Activated CD4-positive, alpha-beta T cell treated with anti-CD3 and anti-CD28 coated beads, Interleukin-2, amount 10 ng/mL, durations not matched to agents 7 days and 5 days (primary cell): ENCODE measurements around the gene ATP6V1F. TPM values are rescaled to one million over a fixed set of nuclear protein-coding genes. Genes with fewer than 3 reads are reported as not detected.

Source experiments
- CTCF ChIA-PET: fragments of 350-600 bp; sonication (Branson Sonifier 250); formaldehyde crosslinking; loops from one replicate; lab custom pipeline; 2021; ENCODE audit warnings: antibody characterized with exemption; lab: Charles Lee
- POLR2A ChIA-PET: fragments of 350-600 bp; sonication (Branson Sonifier 250); formaldehyde crosslinking; loops from one replicate; lab custom pipeline; 2021; ENCODE audit warnings: antibody characterized with exemption; lab: Charles Lee
- DNase-seq: peaks from one replicate; pipeline ENCODE4 v3.0.0-alpha.2; 2020
- H3K27ac Mint-ChIP-seq: one replicate; pipeline ENCODE4 v1.8.0; 2021; ENCODE audit warnings: mild to moderate bottlenecking, moderate library complexity, mixed read lengths
- H3K27me3 Mint-ChIP-seq: one replicate; pipeline ENCODE4 v1.8.0; 2021; ENCODE audit warnings: mixed read lengths
- H3K36me3 Mint-ChIP-seq: one replicate; pipeline ENCODE4 v1.8.0; 2021; ENCODE audit warnings: low read depth, mixed read lengths
- H3K4me1 Mint-ChIP-seq: one replicate; pipeline ENCODE4 v1.8.0; 2021; ENCODE audit warnings: mixed read lengths
- H3K4me3 Mint-ChIP-seq: one replicate; pipeline ENCODE4 v1.8.0; 2021; ENCODE audit warnings: mild to moderate bottlenecking, moderate library complexity, mixed read lengths
- H3K9me3 Mint-ChIP-seq: one replicate; pipeline ENCODE4 v1.8.0; 2021; ENCODE audit warnings: mixed read lengths
- total RNA-seq, 2 experiments: library from RNA; stranded (reverse); gene quantifications; one replicate each; pipeline ENCODE4 v1.2.3, GENCODE V29; 2021

The ATP6V1F gene
- total RNA-seq, 2 experiments from 2014 or later, result 123 to 143 TPM

GRCh38 chr7:128878226-128879105 lies 15.8 kb downstream of the ATP6V1F start:
- POLR2A ChIA-PET, result no interaction called here
- no peaks in the 10 kb centered on the region for H3K9me3 Mint-ChIP-seq
- peak overlapping the region; percentile 75 for H3K27ac Mint-ChIP-seq
- no peaks in the 10 kb centered on the region for H3K27me3 Mint-ChIP-seq
- no peaks in the 10 kb centered on the region for H3K36me3 Mint-ChIP-seq
- DNase-seq, result no peak
- H3K4me3 Mint-ChIP-seq, result no peak overlapping the region
- CTCF ChIA-PET, result interaction anchor here (0.7 to 1.7 kb wide), 3 partner anchors 15 to 512 kb away, joined by 3 to 6 read pairs (median 5); partner anchors contain the start of gene ATP6V1F
- peaks cover 13% of the 10 kb centered on the region for H3K4me1 Mint-ChIP-seq

- H3K4me3 Mint-ChIP-seq, result no peak overlapping the region
- POLR2A ChIA-PET, result no interaction called here
- H3K27me3 Mint-ChIP-seq, result no peaks in the 10 kb centered on the region
- no peaks in the 10 kb centered on the region for H3K9me3 Mint-ChIP-seq
- H3K27ac Mint-ChIP-seq, result no peak overlapping the region
- H3K36me3 Mint-ChIP-seq, result no peaks in the 10 kb centered on the region
- peaks cover 14% of the 10 kb centered on the region for H3K4me1 Mint-ChIP-seq
- CTCF ChIA-PET, result interaction anchor here (1.3 to 1.7 kb wide), 2 partner anchors 16 to 267 kb away, joined by 3 to 6 read pairs; partner anchors contain the start of gene ATP6V1F
- no peak for DNase-seq
Measured at GRCh38 chr7:128879461-128879938, 16.8 kb downstream of the ATP6V1F start.

- H3K4me3 Mint-ChIP-seq, result no peak overlapping the region
- H3K27me3 Mint-ChIP-seq, result no peaks in the 10 kb centered on the region
- ChIA-PET CTCF (interaction anchor here (0.9 to 1.7 kb wide), 4 partner anchors 17 to 268 kb away, joined by 3 to 6 read pairs (median 4); partner anchors contain the start of gene ATP6V1F), POLR2A (interaction anchor here (0.7 kb wide), 1 partner anchor 11 kb away, joined by 3 read pairs; no protein-coding TSS in a partner anchor)
- H3K4me1 Mint-ChIP-seq, result peaks cover 14% of the 10 kb centered on the region
- no peak for DNase-seq
- H3K9me3 Mint-ChIP-seq, result no peaks in the 10 kb centered on the region
- no peak overlapping the region for H3K27ac Mint-ChIP-seq
- no peaks in the 10 kb centered on the region for H3K36me3 Mint-ChIP-seq
Measured at GRCh38 chr7:128879939-128880746, 17.5 kb downstream of the ATP6V1F start.

DNA sequence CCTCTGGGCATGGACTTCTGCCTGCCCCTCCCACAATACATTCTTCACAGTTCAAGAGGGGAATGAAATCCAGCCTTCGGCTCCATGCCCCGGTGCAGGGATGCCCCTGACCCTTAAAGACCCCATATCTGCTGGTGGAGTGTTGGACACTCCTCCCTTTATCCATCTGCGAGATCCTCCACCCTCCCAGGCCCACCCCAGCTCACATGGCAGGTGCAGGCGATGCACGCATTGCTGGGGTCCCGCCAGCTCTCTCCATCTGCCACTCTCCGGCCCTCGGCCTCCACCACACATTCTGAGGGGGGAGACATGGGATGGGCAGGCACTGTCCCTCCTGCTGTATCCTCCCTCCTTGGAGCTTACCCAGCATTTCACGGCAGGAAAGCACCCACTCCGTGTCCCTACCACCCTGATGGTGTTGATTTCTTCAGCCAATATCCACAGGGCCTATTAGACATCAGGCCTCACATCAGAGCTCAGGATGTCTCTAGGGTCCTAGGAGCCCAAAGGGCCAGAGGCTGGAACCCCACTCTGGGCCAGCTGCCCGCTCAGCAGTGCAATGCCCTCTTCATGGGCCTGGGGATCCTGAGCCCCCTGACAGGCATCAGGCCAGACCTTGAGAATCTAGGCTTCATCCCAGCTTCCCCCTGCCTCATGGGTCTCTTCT lies 18.3 kb downstream of the ATP6V1F start:
- Mint-ChIP-seq H3K27ac (no peak overlapping the region), H3K27me3 (peaks cover 1% of the 10 kb centered on the region), H3K36me3 (no peaks in the 10 kb centered on the region), H3K9me3 (no peaks in the 10 kb centered on the region), H3K4me1 (peaks cover 14% of the 10 kb centered on the region), H3K4me3 (no peak overlapping the region)
- CTCF ChIA-PET, result interaction anchor here (0.5 to 1.5 kb wide), 8 partner anchors 17 to 500 kb away, joined by 3 to 5 read pairs (median 3); partner anchors contain the start of gene ATP6V1F
- no peak for DNase-seq
- POLR2A ChIA-PET, result interaction anchor here (0.7 kb wide), 1 partner anchor 12 kb away, joined by 3 read pairs; no protein-coding TSS in a partner anchor

- ChIA-PET POLR2A (no interaction called here), CTCF (interaction anchor here (0.5 to 1.5 kb wide), 6 partner anchors 18 to 500 kb away, joined by 3 to 5 read pairs (median 3); partner anchors contain the start of gene ATP6V1F)
Measured at GRCh38 chr7:128881458-128882125, 18.9 kb downstream of the ATP6V1F start.

GRCh38 chr7:128882134-128882533 lies 19.5 kb downstream of the ATP6V1F start:
- ChIA-PET CTCF (interaction anchor here (1.0 to 1.5 kb wide), 3 partner anchors 18 to 501 kb away, joined by 3 to 5 read pairs (median 3); partner anchors contain the start of gene ATP6V1F), POLR2A (no interaction called here)
- no peaks in the 10 kb centered on the region for H3K36me3 Mint-ChIP-seq
- H3K4me1 Mint-ChIP-seq, result peaks cover 14% of the 10 kb centered on the region
- no peak overlapping the region for H3K27ac Mint-ChIP-seq
- no peak overlapping the region for H3K4me3 Mint-ChIP-seq
- H3K27me3 Mint-ChIP-seq, result peaks cover 1% of the 10 kb centered on the region
- no peaks in the 10 kb centered on the region for H3K9me3 Mint-ChIP-seq
- no peak for DNase-seq

More at GRCh38 chr7:128881458-128882125, 18.9 kb downstream of the ATP6V1F start:
- H3K4me1 Mint-ChIP-seq, result peaks cover 14% of the 10 kb centered on the region
- peaks cover 1% of the 10 kb centered on the region for H3K27me3 Mint-ChIP-seq
- DNase-seq, result no peak
- no peak overlapping the region for H3K27ac Mint-ChIP-seq
- no peaks in the 10 kb centered on the region for H3K9me3 Mint-ChIP-seq
- no peak overlapping the region for H3K4me3 Mint-ChIP-seq
- no peaks in the 10 kb centered on the region for H3K36me3 Mint-ChIP-seq

DNA sequence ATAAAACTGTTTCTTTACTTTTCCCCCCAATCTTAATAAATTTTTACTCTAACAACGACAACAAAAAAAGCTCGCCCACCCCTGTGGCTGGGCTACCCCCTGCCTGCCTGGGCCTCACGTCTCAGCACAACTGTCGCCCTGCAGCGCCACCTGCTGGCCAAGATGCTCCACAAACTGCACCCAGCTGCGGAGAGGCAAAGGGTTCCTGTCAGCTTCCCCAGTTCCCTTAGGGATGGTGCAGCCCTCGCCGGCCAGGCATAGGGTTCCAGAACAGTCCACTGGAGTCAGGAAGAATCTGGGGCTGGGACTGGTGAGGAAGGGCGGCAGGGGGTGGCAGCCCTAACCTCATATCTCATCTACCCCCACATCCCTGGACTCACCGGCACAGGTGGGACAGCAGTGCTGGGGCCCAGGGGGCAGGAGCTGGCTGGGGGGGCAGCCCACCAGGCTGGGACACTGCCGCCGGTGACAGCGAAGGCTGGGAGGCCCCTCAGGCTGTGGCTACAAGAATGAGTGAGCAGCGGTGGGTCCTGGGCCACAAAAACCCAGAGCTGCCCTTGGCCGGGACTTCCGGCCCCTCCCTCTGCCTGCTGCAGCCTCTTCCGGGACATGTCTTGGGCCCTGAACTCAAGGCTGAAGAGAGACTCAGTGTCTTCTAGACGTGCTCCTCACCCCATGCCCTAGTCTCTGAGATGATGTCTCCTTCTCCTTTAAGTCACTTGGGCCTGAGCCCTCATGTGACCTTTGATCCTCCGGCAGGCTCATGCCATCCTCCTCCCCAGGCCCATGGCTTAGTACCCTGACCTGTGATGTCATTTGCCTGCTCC lies 21.2 kb downstream of the ATP6V1F start:
- Mint-ChIP-seq H3K4me1 (peaks cover 2% of the 10 kb centered on the region), H3K9me3 (no peaks in the 10 kb centered on the region), H3K4me3 (no peak overlapping the region), H3K27ac (no peak overlapping the region), H3K36me3 (no peaks in the 10 kb centered on the region), H3K27me3 (peaks cover 2% of the 10 kb centered on the region)
- ChIA-PET CTCF (interaction anchor here (0.7 to 2.9 kb wide), 22 partner anchors 9 to 456 kb away, joined by 3 to 25 read pairs (median 4); partner anchors contain the start of gene ATP6V1F), POLR2A (interaction anchor here (0.6 kb wide), 1 partner anchor 466 kb away, joined by 4 read pairs; no protein-coding TSS in a partner anchor)
- DNase-seq, result peak; percentile 86

- no peak overlapping the region for H3K27ac Mint-ChIP-seq
- peaks cover 6% of the 10 kb centered on the region for H3K27me3 Mint-ChIP-seq
- H3K36me3 Mint-ChIP-seq, result no peaks in the 10 kb centered on the region
- DNase-seq, result no peak
- CTCF ChIA-PET, result interaction anchor here (0.7 to 2.9 kb wide), 7 partner anchors 15 to 457 kb away, joined by 3 to 25 read pairs (median 4); partner anchors contain the start of gene ATP6V1F
- no peaks in the 10 kb centered on the region for H3K9me3 Mint-ChIP-seq
- POLR2A ChIA-PET, result no interaction called here
- peaks cover 2% of the 10 kb centered on the region for H3K4me1 Mint-ChIP-seq
- no peak overlapping the region for H3K4me3 Mint-ChIP-seq
Measured at GRCh38 chr7:128884561-128885369, 22.1 kb downstream of the ATP6V1F start.

- ChIA-PET POLR2A (no interaction called here), CTCF (interaction anchor here (0.8 to 2.9 kb wide), 2 partner anchors 11 to 22 kb away, joined by 4 to 25 read pairs; partner anchors contain the start of gene ATP6V1F)
- Mint-ChIP-seq H3K4me3 (no peak overlapping the region), H3K27ac (no peak overlapping the region), H3K9me3 (no peaks in the 10 kb centered on the region), H3K36me3 (no peaks in the 10 kb centered on the region), H3K27me3 (peaks cover 12% of the 10 kb centered on the region), H3K4me1 (peaks cover 2% of the 10 kb centered on the region)
- no peak for DNase-seq
Measured at GRCh38 chr7:128885370-128886187, 22.9 kb downstream of the ATP6V1F start.
